CD4-positive, alpha-beta T cell treated with Interleukin-15 for 4 hours (primary cell): ENCODE results near the gene TMEM184C.

Experiments used
- DNase-seq: peaks from one replicate; pipeline ENCODE4 v3.0.0-alpha.2; 2020; ENCODE audit warnings: low spot score

TMEM184C gene

DNA sequence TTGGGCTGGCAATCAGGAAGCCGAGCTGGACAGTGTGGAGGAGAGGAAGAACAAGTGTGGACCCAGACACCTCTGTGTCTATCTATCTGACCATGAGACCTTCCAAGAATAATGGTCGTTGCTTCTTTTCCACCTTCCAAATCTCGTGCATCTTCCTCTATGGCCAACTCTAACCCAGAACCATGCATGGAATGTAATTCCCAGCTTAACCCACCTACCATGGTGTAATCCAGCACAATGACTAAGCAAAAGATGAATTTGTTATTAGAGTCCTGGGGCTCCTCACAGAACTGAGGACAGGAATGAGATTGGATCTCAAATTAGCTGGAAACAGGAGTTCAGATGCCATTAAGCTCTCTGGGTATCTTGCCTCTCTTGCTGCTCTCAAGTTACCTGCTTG is 17.4 kb upstream of the TMEM184C start:
- no peak for DNase-seq

DNA sequence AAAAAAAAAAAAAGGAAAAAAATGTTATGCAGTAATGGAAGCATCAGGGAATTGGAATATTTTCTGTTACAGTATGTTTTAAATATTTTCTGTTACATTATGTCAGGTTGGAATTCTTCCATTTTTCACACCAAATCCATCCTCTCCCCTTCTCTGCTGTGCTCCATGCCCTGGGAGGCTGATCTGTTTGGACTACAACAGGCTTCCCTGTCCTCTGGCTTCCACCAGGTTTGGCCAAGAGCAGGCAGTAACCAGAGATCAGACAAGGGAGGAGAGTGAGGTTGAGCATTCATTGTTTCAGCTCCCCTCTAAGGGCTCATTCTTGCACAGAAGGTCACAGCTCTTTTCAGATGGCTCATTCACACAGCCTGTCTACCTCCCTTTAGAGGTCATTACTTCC is 11.7 kb upstream of the TMEM184C start:
- DNase-seq, result no peak

DNA sequence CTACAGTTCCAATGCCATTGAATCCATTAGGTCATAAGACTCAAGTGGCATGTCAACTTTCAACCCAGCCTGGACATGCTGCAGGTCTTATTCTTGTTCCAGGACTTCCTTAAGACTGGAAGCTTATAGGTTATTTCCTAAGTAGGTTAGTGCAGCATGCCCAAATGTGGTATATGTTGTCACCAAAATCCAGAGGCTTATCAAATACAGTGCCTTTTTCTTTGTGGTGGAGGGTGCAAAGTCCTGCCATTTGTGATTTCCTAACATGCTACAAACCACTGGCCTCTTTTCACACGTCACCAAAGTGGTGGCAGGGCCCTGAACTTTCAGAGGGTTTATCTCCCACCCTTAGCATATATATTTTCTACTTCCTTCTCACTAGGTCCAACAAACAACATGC is 9.7 kb upstream of the TMEM184C start:
- DNase-seq, result no peak

DNA sequence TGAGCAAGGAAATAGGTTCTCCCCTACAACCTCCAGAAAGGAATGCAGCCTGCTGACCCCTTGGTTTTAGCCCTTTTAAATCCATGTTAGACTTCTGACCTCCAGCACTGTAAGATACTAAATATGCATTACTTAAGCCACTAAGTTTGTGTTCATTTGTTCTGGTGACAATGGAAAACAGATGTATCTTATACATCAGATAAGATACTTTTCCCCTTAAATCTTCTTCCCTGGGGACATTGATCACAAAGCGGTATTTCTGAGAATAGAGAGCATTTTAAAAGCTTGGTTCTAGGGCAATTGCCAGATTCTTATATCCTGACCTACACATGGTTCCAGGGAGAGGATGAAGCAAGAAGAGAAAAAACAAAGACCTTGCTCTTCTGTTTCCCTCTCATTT is 6.5 kb upstream of the TMEM184C start:
- DNase-seq, result no peak

DNA sequence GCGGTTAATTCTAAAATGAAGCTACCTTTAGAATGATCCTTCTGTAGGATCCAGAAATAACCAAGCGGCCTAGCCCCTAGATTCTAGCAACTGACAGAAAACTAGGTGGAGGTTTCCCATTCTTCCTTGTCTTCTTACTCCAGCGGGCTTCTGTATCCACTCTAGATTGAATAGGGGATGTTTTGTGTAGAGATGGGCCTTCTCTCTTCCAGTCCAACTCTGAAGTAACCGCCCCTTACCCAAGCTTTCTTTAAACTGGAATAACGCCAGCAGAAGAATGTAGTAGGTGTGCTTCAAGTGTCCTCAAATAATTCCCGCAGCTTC is 386 bp upstream of the TMEM184C start:
- no peak for DNase-seq

DNA sequence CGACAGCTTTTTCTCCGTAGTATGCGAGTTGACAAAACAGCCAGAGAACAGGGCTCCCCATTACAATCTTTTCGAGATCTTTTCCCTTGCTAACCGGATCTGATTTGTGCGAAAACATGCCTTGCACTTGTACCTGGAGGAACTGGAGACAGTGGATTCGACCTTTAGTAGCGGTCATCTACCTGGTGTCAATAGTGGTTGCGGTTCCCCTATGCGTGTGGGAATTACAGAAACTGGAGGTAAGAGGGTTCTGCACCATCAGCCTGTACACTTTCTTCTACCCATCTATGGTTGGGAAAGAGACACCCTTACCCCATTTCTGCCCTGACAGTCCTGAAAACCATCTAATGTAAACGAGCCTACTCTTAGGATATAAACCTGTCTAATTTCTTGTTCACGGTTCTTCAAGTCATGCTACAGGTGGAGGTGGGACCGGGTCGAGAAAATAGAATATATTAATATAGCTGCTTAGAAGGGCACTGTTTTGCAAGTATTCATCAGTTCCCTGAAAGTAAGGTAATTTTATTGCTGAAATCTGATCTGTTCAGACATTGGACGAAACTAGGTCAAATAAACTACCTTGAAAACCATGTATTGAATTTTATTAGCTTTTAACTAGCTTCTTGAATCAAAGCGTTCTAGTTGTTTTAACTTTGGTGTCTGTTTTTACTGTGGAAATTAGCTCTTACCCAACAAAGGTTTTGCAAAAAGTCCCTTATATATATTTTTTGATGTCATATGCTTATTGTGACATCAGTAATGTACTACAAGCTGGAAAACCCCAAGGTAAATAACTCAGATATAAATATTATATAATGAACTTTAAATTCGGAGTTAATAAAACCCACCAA is 869 bp downstream of the TMEM184C start:
- no peak for DNase-seq

DNA sequence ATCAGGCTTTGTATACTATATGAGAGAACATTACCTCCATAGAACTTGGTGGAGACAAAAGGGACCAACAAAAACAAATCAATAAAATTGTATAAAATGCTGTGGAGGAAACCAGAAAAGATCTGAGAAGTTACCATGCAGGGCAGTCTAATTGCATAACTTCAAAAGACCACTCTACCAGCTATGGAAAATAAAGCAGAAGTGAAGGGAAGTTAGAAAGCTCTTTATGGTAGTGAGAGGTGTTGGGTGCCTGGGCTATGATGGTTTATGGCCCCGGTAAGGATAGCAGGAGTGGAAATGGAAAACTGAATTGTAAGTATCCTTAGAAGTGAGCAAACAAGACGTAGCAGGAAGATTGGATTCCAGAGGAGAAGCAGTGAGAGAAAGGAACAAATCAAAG is 3.1 kb downstream of the TMEM184C start:
- no peak for DNase-seq

DNA sequence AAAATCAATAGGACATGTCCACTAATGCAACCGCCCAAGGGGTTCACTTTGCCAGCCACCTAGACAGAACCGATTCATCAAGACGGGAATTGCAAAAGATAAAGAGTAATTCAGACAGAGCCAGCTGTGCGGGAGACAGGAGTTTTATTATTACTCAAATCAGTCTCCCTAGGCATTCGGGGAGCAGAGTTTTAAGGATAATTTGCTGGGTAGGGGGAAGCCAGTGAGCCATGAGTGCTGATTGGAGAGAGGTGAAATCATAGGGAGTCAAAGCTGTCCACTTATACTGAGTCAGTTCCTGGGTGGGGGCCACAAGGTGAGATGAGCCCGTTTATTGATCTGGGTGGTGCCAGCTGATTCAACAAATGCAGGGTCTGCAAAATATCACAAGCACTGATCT is 8.5 kb downstream of the TMEM184C start:
- DNase-seq, result no peak

DNA sequence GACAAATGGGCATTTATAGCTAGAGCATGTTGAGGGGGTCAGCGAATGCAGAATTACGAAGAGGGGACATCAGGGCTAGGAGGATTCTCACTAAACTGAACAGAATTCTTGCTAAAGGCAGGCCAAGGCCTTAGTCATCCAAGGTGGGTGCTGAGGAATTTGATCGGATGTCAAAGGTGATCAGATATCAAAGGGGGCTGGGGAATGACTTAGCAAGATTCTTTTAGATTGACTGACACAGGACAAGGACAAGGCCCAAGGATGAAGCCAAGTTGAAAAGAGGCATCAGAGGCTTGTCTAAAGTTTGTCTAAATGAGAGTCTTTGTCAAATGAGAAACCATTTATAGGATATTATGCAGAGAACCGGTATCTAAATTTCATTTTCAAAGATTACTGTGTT is 9.7 kb downstream of the TMEM184C start:
- DNase-seq, result no peak

DNA sequence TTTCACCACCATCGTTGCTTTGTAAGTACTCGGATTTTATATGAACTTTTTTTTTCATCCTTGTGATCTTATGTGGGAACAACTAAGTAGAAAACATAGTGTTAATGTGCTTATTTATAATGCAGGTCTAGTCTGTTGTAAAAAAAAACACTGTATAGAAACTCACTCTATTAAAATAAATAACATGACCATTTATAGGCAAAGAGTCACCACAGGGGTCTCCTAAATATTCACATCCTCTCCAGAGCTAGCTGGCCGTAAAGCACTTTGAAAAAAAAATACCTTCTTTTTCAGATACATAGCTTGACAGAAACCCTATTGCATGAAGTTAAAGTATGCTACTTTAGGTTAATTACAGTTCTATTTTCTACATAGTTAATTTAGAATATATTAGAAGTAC is 11.2 kb downstream of the TMEM184C start:
- DNase-seq, result no peak

DNA sequence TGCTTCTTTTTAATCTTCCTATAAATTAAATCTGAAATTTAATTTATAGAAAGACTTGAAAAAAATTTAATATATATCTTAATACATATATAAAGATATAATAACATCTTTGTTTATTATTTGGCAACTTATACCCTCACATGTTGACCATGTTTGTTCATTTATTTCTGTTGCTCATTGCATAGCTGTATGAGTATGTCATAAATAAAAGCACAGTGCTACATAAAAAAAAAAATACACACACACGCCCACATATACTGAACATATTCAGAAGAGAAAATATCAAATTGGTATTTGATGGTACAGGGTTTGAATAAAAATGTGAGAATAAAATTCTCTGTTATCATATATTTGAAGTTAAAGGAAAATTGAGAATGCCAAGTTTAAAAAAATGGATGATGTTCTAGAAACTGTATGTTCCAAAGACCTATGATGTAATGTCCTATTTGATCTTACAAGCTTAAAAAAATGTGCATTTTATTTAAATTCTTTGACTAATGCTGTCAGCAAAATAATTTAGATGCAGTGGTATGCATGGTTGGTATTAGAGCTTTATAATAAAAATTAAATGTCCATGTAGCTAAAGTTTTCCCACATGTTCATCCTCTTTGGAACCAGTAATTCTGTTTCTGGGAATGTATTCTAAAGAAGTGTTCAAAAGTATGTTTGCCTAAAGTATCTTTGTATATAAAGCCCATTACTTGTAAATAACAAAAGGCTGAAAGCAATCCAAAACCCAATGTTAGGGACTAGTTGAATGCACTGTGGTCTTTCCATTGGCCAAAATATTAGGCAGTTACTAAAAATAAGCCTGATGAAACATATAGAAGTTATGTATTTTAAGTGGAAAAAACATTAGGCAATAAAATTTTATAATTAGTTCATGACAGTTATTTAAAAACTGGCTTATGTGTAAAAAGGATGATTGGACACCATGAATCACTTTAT is 12.9 kb downstream of the TMEM184C start:
- DNase-seq, result no peak

DNA sequence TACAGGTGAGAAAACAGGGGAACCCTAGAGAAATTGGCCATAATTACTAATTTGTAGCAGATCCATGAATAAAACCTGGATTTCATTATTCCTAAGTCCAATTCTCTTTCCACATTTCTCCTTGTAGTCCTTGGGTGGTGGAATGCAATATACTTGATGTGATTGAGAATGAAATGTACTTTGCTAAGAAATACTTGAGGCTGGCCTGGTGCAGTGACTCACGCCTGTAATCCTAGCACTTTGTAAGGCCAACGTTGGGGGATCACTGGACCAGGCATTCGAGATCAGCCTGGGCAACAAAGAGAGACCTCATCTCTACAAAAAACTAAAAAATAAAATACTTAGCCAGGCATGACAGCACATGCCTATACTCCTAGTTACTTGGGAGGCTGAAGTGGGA is 15.9 kb downstream of the TMEM184C start:
- DNase-seq, result no peak

DNA sequence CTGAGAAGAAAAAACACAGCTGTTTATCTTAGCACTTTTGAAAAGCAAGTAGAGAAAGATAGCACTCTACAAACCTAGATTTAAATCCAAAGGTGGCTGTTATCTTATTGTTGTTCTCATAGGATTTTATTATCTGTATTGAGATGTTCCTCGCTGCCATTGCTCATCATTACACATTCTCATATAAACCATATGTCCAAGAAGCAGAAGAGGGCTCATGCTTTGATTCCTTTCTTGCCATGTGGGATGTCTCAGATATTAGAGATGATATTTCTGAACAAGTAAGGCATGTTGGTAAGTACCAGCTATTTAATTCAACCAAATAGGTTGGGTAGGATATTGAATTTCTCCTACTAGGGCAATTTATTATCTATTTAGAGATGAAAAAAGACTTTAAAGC is 16.4 kb downstream of the TMEM184C start:
- no peak for DNase-seq

DNA sequence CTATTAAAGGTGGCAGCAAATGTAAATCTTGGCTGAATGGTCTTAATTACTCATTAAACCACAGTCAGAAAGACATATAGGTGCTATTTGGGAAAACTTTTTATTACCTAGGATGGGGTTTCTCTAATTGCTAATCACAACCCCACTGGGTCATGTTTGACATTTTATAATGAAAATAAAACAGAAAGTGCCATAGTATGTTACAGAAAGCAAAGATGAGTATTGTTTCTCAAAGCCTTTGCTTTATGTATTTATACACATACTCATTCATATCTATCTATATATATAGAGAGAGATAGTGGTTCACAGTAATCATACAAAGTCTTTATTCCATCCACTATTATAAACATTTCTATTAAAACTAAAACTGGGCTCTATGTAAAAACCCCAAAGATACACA is 18.2 kb downstream of the TMEM184C start:
- no peak for DNase-seq

DNA sequence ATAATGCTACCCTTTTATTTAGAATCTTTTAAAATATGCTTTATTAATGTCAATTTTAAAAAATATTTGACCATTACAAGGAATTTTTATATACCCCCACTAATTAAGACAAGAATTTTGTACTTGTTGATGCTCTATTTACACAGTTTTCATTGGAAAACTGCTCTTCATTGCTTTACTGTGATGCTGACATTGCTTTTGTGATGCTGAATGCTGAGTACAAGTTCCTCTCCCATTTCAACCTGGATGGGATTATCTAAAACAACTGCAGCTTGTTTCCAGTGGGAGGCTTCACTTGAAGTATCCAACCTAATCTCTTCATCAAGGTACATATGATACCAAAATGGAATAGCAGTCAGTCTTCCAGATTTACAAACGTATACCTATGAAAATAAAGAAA is 21.2 kb downstream of the TMEM184C start:
- DNase-seq, result no peak

DNA sequence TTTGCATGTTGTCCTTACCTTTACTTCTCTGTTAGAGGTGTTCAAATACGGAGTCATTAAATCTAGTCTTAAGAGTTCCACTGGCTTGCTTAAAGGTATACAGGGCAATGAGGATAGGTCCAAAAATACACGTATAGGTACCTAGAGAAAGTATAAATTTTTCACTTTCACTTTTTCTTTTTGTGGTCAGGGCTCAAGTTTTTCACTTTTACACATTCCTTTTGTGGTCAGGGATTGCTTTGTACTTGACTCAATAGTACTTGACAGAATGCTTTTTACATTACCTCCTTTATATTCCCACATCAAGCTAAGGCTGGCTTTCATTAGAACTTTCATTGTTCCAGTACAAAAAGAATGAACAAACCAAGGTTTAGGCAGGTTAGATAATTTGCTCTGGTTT is 21.7 kb downstream of the TMEM184C start:
- no peak for DNase-seq

DNA sequence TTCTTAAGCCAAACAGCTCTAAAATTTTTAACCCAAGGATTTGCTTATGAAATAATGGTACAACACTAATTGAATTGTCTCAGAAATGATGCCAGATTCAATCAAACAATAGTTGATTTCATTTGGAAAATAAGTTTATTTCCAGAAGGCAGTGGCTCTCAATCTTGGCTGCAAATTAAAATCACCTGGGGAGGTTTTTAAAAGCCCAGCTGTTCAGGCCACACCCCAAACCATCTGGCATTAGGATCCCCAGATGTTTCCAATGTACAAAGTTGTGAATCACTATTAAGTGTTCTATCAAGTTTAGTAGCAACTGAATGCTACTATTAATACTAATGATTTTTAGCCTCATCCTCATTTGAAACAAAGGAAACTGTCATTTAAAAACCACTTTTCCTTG is 22.2 kb downstream of the TMEM184C start:
- no peak for DNase-seq

DNA sequence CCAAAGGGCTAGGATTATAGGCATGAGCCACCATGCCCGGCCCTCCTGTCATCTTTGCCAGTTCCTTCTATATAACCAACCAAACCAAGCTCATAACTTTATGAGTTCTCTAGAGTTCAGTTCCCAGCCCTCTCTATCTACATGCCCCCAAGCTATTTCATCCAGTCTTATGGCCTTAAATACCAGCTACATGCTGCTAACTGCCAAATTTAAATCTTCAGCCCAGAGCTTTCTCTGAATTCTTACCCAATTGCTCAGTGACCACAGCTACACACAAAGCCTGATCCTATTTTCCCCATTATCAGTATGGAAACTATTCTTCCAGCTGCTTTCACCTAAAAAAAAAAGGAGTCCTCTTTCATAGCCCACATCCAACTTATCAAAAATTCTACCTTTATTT is 23.1 kb downstream of the TMEM184C start:
- DNase-seq, result no peak

DNA sequence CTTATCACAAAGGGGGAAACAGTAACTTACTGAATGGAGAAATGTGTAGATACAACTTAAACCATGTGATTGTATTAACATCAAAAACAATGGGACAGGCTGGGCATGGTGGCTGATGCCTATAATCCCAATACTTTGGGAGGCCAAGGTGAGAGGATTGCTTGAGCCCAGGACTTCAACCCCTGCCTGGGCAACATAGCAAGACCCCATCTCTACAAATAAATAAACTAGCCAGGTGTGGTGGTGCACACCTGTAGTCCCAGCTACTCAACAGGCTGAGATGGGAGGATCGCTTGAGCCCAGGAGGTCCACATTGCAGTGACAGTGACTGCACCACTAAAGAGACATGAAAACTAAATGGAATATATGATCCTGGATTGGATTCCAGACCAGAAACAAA is 26.4 kb downstream of the TMEM184C start:
- DNase-seq, result no peak

DNA sequence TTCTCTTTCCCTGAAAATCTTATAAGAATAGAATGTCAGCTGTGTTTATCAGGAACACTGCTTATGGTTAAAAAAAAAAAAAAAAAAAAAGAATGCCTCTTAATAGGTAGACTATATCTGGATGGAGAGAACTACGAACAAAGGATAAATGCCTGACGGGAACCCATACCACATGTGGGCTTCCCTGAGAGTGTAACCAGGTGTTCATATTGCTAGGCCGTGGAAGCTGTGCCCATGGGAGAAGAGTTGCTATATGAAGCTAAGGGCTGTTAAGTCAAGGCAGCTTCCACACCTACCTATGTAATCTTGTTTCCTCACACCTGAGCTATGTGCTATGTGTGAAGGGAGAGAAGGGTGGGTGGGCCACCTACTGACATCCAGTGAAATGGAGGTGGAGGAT is 27.3 kb downstream of the TMEM184C start:
- no peak for DNase-seq

DNA sequence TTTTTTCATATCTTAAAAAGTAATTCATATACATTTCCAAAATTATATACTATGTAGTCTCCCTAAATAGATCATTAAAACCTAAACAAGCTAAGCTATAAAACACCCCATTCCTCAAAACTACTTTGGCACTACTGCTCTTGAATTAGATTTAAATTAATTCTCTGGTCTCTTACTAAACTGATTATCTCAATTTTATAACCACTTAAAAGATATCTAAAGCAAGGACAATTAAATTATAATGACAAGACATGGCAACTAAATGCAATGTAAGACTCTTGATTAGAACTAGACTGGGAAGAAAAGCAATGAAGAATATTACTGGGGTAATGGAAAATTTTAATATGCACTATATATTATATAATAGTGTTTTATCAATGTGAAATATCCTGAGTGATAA is 27.9 kb downstream of the TMEM184C start:
- no peak for DNase-seq

DNA sequence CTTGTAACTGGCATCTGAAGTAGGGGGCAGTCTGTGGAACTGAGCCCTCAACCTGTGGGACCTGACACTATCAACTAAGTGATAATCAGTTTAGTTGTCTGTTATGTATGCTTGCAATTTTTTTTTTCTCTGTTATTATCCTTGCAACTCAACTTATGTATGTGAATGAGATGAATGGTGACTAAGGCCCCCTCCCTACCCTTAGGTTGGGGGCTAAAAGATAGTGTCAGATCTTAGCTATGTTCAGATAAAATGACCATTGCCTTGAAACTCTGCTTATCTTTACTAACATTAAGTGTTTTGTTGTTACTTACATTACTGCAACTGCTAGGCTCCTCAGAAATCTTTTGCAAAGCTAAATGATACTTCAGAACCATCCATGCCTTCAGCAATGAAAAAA is 31.5 kb downstream of the TMEM184C start:
- DNase-seq, result no peak

DNA sequence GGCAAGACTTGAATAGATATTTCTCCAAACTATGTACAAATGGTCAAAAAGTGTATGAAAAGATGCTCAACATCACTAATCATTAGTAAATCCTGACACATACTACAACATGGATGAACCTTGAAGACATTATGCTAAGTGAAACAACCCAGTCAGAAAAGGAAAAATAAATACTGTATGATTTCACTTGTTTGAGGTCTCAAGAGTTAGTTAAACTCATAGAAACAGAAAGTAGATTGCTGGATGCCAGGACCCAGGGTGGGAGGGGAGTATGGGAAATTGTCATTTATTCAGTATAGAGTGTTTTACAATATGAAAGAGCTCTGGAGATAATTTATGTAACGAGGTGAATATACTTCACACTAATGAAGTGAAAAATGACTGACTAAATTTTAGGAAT is 34.4 kb downstream of the TMEM184C start:
- DNase-seq, result no peak

DNA sequence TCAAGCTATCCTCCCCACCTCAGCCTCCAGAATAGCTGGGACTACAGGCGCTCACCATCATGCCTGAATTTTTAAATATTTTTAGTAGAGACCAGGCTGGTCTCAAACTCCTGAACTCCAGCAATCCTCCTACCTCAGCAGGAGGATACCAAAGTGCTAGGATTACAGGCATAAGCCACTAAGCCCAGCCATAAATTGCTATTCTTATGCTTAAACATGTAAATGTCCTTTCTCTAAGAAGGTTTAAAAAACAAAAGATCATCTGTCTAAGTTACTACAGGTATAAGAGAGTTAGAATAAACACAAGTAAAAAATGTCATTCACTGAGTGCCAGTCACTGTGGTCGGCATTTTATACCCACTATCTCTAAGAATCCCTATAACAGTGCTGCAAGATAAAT is 38.4 kb downstream of the TMEM184C start:
- DNase-seq, result no peak
